Measurements from ENCODE around the gene GALNT15.

GALNT15 gene

GRCh38 chr3:16136055-16136454, 38.4 kb upstream of the GALNT15 start:
- TF ChIP-seq ZFX (IDR thresholded peaks at IDR 0.05; ENCODE audit: borderline replicate concordance) = no peak
- no peak for TF ChIP-seq CTCF (IDR thresholded peaks at IDR 0.05)
- H3K27ac ChIP-seq = no peak overlapping the region

GRCh38 chr3:16137044-16137443, 37.4 kb upstream of the GALNT15 start:
- H3K27ac ChIP-seq = no peak overlapping the region
- TF ChIP-seq ZFX (IDR thresholded peaks at IDR 0.05; ENCODE audit: borderline replicate concordance) (no peak), CTCF (IDR thresholded peaks at IDR 0.05) (no peak)

GRCh38 chr3:16137977-16138376, 36.5 kb upstream of the GALNT15 start:
- TF ChIP-seq ZFX (IDR thresholded peaks at IDR 0.05; ENCODE audit: borderline replicate concordance) = no peak
- no peak for TF ChIP-seq CTCF (IDR thresholded peaks at IDR 0.05)
- no peak overlapping the region for H3K27ac ChIP-seq

GRCh38 chr3:16140116-16140893, 34.2 kb upstream of the GALNT15 start:
- H3K27ac ChIP-seq = no peak overlapping the region

GRCh38 chr3:16140894-16141285, 33.6 kb upstream of the GALNT15 start:
- TF ChIP-seq CTCF (IDR thresholded peaks at IDR 0.05) = no peak
- TF ChIP-seq ZFX (IDR thresholded peaks at IDR 0.05; ENCODE audit: borderline replicate concordance) = no peak
- no peak overlapping the region for H3K27ac ChIP-seq

More at GRCh38 chr3:16140116-16140893, 34.2 kb upstream of the GALNT15 start:
- TF ChIP-seq CTCF (IDR thresholded peaks at IDR 0.05) = no peak
- no peak for TF ChIP-seq ZFX (IDR thresholded peaks at IDR 0.05; ENCODE audit: borderline replicate concordance)

GRCh38 chr3:16142350-16143025, 32.0 kb upstream of the GALNT15 start:
- H3K27ac ChIP-seq = no peak overlapping the region
- TF ChIP-seq ZFX (IDR thresholded peaks at IDR 0.05; ENCODE audit: borderline replicate concordance) (no peak), CTCF (IDR thresholded peaks at IDR 0.05) (no peak)

GRCh38 chr3:16143861-16144447, 30.5 kb upstream of the GALNT15 start:
- no peak for TF ChIP-seq CTCF (IDR thresholded peaks at IDR 0.05)

More at GRCh38 chr3:16143861-16144447, 30.5 kb upstream of the GALNT15 start:
- no peak overlapping the region for H3K27ac ChIP-seq

Measured in 22Rv1 (cell line).